GM20431 (cell line): ENCODE measurements around the gene SLC6A4.
"Not testable (repeated sequence)": the region's sequence is repeated elsewhere in the genome, so short reads cannot be mapped to it uniquely, and the experiment has no call there.

Source experiments
- in situ Hi-C: fragments of 300-500 bp; cut with MseI, MboI; formaldehyde crosslinking; loops from one replicate; pipeline ENCODE4 v1.15.0; 2020; ENCODE audit warnings: low sequenced_read_pairs; ENCODE audit not compliant: unreplicated experiment

SLC6A4 gene

GRCh38 chr17:30240177-30240576, 4.7 kb upstream of the SLC6A4 start:
- in situ Hi-C loops: loop anchor here (10.0 kb wide), 1 partner anchor 115 kb away; no protein-coding TSS in a partner anchor

GRCh38 chr17:30239089-30239462, 3.6 kb upstream of the SLC6A4 start:
- in situ Hi-C loops: no loop called here

GRCh38 chr17:30238387-30239088, 3.0 kb upstream of the SLC6A4 start:
- in situ Hi-C loops: no loop called here

- in situ Hi-C loops: no loop called here
These were observed 2.5 kb upstream of the SLC6A4 start for GRCh38 chr17:30238003-30238344.

GRCh38 chr17:30237296-30238002, 2.0 kb upstream of the SLC6A4 start:
- in situ Hi-C loops: no loop called here

- in situ Hi-C loops: no loop called here
These were observed 1.3 kb upstream of the SLC6A4 start for GRCh38 chr17:30236766-30237165.

- in situ Hi-C loops: no loop called here
These were observed 764 bp upstream of the SLC6A4 start for GRCh38 chr17:30236297-30236624.

- in situ Hi-C loops: no loop called here
These were observed 533 bp downstream of the SLC6A4 start for GRCh38 chr17:30234964-30235363.

GRCh38 chr17:30234296-30234695, 1.2 kb downstream of the SLC6A4 start:
- in situ Hi-C loops: no loop called here

GRCh38 chr17:30232824-30233427, 2.6 kb downstream of the SLC6A4 start:
- in situ Hi-C loops: no loop called here

- in situ Hi-C loops: no loop called here
These were observed 3.3 kb downstream of the SLC6A4 start for GRCh38 chr17:30232015-30232823.

GRCh38 chr17:30230596-30231125, 4.8 kb downstream of the SLC6A4 start:
- in situ Hi-C loops: no loop called here

GRCh38 chr17:30230009-30230408, 5.5 kb downstream of the SLC6A4 start:
- in situ Hi-C loops: not testable (repeated sequence)

- in situ Hi-C loops: no loop called here
These were observed 6.5 kb downstream of the SLC6A4 start for GRCh38 chr17:30229012-30229411.

GRCh38 chr17:30228011-30228410, 7.5 kb downstream of the SLC6A4 start:
- in situ Hi-C loops: no loop called here

GRCh38 chr17:30226878-30227277, 8.6 kb downstream of the SLC6A4 start:
- in situ Hi-C loops: no loop called here

GRCh38 chr17:30225919-30226553, 9.5 kb downstream of the SLC6A4 start:
- in situ Hi-C loops: no loop called here

- in situ Hi-C loops: no loop called here
These were observed 10.4 kb downstream of the SLC6A4 start for GRCh38 chr17:30225112-30225511.

- in situ Hi-C loops: no loop called here
These were observed 11.0 kb downstream of the SLC6A4 start for GRCh38 chr17:30224419-30224960.

GRCh38 chr17:30222721-30223175, 12.7 kb downstream of the SLC6A4 start:
- in situ Hi-C loops: no loop called here
